Hepatocyte (in vitro differentiated cells): ENCODE measurements around the gene IQCM.

Source experiments
- EZH2 ChIP-seq: fragments of 200-600 bp; sonication (generic); IDR thresholded peaks from 2 replicates; pipeline ENCODE4 v1.6.1; 2016; ENCODE audit warnings: antibody characterized with exemption, mild to moderate bottlenecking, borderline replicate concordance
- TF ChIP-seq, protein P1 (sequence below): fragments of 200-600 bp; sonication (generic); IDR thresholded peaks from 2 replicates; pipeline ENCODE4 v1.5.1; 2016; ENCODE audit warnings: antibody characterized with exemption, mild to moderate bottlenecking; ENCODE audit not compliant: poor library complexity

DNA sequence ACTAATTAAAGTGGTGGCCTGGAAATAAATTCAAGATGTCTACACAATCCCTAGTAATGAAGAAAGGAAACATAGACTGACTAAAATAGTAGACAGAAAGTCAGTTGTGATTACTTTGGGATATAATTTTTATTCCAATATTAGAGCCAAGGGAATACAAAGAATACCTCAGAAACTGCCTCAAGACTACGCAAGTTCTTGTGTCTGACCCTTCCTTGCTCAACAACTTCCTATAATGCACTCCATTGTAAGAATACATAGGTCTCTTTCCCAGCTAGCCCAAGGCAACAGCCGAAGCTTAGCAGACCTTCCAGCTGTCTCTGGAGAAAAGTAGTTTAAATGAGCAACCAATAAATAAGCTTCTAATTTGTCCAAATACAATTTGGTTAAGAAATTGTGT is 315.9 kb downstream of the IQCM start:
- no peak for TF ChIP-seq EZH2
- TF ChIP-seq, protein P1, sequence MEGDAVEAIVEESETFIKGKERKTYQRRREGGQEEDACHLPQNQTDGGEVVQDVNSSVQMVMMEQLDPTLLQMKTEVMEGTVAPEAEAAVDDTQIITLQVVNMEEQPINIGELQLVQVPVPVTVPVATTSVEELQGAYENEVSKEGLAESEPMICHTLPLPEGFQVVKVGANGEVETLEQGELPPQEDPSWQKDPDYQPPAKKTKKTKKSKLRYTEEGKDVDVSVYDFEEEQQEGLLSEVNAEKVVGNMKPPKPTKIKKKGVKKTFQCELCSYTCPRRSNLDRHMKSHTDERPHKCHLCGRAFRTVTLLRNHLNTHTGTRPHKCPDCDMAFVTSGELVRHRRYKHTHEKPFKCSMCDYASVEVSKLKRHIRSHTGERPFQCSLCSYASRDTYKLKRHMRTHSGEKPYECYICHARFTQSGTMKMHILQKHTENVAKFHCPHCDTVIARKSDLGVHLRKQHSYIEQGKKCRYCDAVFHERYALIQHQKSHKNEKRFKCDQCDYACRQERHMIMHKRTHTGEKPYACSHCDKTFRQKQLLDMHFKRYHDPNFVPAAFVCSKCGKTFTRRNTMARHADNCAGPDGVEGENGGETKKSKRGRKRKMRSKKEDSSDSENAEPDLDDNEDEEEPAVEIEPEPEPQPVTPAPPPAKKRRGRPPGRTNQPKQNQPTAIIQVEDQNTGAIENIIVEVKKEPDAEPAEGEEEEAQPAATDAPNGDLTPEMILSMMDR: no peak
